Measurements from ENCODE around the gene IFI27L1. TPM values are rescaled to one million over a fixed set of nuclear protein-coding genes. Genes with fewer than 3 reads are reported as not detected.

IFI27L1 gene
- total and polyA plus RNA-seq, 2 donors (not counting 1 experiment from before 2014, with no cell fraction given): 14.4 to 20.3 TPM

- peaks cover 3% of the 10 kb centered on the region for H3K4me1 ChIP-seq (ENCODE audit: control insufficient read depth, extremely low read depth, insufficient read depth, low read length)
- no peak for DNase-seq (ENCODE audit: low read depth in 2 of 2)
- H3K36me3 ChIP-seq (ENCODE audit: control insufficient read depth, insufficient read depth, low read length): no peaks in the 10 kb centered on the region
- no peak overlapping the region for H3K4me3 ChIP-seq (replicated peaks in 1 of 4; ENCODE audit: control extremely low read depth in 1 of 4, insufficient read depth in 1 of 4, low read depth in 3 of 4, low read length in 4 of 4)
- no peak overlapping the region for H2AFZ ChIP-seq (ENCODE audit: low read length)
- TF ChIP-seq EZH2 (IDR thresholded peaks at IDR 0.05; ENCODE audit: low read length, missing control alignments): no peak
- no peak for TF ChIP-seq CTCF (conservative IDR thresholded peaks at IDR 0.05 in 1 of 2, IDR thresholded peaks at IDR 0.05 in 1 of 2; ENCODE audit: low read depth in 1 of 2, low read length in 2 of 2)
- H3K9me3 ChIP-seq (ENCODE audit: control insufficient read depth, insufficient read depth, low read depth, low read length): no peaks in the 10 kb centered on the region
- no peaks in the 10 kb centered on the region for H4K20me1 ChIP-seq (ENCODE audit: control insufficient read depth, extremely low read depth, insufficient read depth, low read length)
- no peaks in the 10 kb centered on the region for H3K79me2 ChIP-seq (ENCODE audit: control insufficient read depth, insufficient read depth, low read length)
- H3K9ac ChIP-seq (ENCODE audit: insufficient read depth, low read length): no peak overlapping the region
- no peak overlapping the region for H3K27ac ChIP-seq (ENCODE audit: insufficient read depth, low read length)
- H3K4me2 ChIP-seq (ENCODE audit: extremely low read depth, insufficient read depth, low read length): no peak overlapping the region
- H3K27me3 ChIP-seq (ENCODE audit: control insufficient read depth, insufficient read depth, low read length): no peaks in the 10 kb centered on the region
These were observed 12.3 kb downstream of the IFI27L1 start for GRCh38 chr14:94093418-94093817.

- peaks cover 7% of the 10 kb centered on the region for H3K4me1 ChIP-seq (ENCODE audit: control insufficient read depth, extremely low read depth, insufficient read depth, low read length)
- H3K4me3 ChIP-seq (replicated peaks in 1 of 4; ENCODE audit: control extremely low read depth in 1 of 4, insufficient read depth in 1 of 4, low read depth in 3 of 4, low read length in 4 of 4): no peak overlapping the region
- no peaks in the 10 kb centered on the region for H3K27me3 ChIP-seq (ENCODE audit: control insufficient read depth, insufficient read depth, low read length)
- TF ChIP-seq EZH2 (IDR thresholded peaks at IDR 0.05; ENCODE audit: low read length, missing control alignments) (no peak), CTCF (conservative IDR thresholded peaks at IDR 0.05 in 1 of 2, IDR thresholded peaks at IDR 0.05 in 1 of 2; ENCODE audit: low read depth in 1 of 2, low read length in 2 of 2) (no peak)
- no peaks in the 10 kb centered on the region for H3K9me3 ChIP-seq (ENCODE audit: control insufficient read depth, insufficient read depth, low read depth, low read length)
- H3K79me2 ChIP-seq (ENCODE audit: control insufficient read depth, insufficient read depth, low read length): no peaks in the 10 kb centered on the region
- H3K4me2 ChIP-seq (ENCODE audit: extremely low read depth, insufficient read depth, low read length): no peak overlapping the region
- no peaks in the 10 kb centered on the region for H4K20me1 ChIP-seq (ENCODE audit: control insufficient read depth, extremely low read depth, insufficient read depth, low read length)
- DNase-seq (ENCODE audit: low read depth in 2 of 2): no peak
- H3K27ac ChIP-seq (ENCODE audit: insufficient read depth, low read length): no peak overlapping the region
- no peak overlapping the region for H2AFZ ChIP-seq (ENCODE audit: low read length)
- H3K9ac ChIP-seq (ENCODE audit: insufficient read depth, low read length): no peak overlapping the region
- no peaks in the 10 kb centered on the region for H3K36me3 ChIP-seq (ENCODE audit: control insufficient read depth, insufficient read depth, low read length)
These were observed 16.0 kb downstream of the IFI27L1 start for GRCh38 chr14:94097091-94097490.

GRCh38 chr14:94098326-94098992 lies 17.3 kb downstream of the IFI27L1 start:
- no peaks in the 10 kb centered on the region for H4K20me1 ChIP-seq (ENCODE audit: control insufficient read depth, extremely low read depth, insufficient read depth, low read length)
- H3K9me3 ChIP-seq (ENCODE audit: control insufficient read depth, insufficient read depth, low read depth, low read length): no peaks in the 10 kb centered on the region
- H3K36me3 ChIP-seq (ENCODE audit: control insufficient read depth, insufficient read depth, low read length): no peaks in the 10 kb centered on the region
- H3K9ac ChIP-seq (ENCODE audit: insufficient read depth, low read length): no peak overlapping the region
- no peak overlapping the region for H3K4me3 ChIP-seq (replicated peaks in 1 of 4; ENCODE audit: control extremely low read depth in 1 of 4, insufficient read depth in 1 of 4, low read depth in 3 of 4, low read length in 4 of 4)
- H3K27me3 ChIP-seq (ENCODE audit: control insufficient read depth, insufficient read depth, low read length): no peaks in the 10 kb centered on the region
- peaks cover 7% of the 10 kb centered on the region for H3K4me1 ChIP-seq (ENCODE audit: control insufficient read depth, extremely low read depth, insufficient read depth, low read length)
- no peak overlapping the region for H2AFZ ChIP-seq (ENCODE audit: low read length)
- TF ChIP-seq EZH2 (IDR thresholded peaks at IDR 0.05; ENCODE audit: low read length, missing control alignments): no peak
- TF ChIP-seq CTCF (conservative IDR thresholded peaks at IDR 0.05 in 1 of 2, IDR thresholded peaks at IDR 0.05 in 1 of 2; ENCODE audit: low read depth in 1 of 2, low read length in 2 of 2): no peak
- H3K79me2 ChIP-seq (ENCODE audit: control insufficient read depth, insufficient read depth, low read length): no peaks in the 10 kb centered on the region
- H3K27ac ChIP-seq (ENCODE audit: insufficient read depth, low read length): peak overlapping the region; percentile 16
- DNase-seq (ENCODE audit: low read depth in 2 of 2): peak in 1 of 2 donors; percentile 62
- H3K4me2 ChIP-seq (ENCODE audit: extremely low read depth, insufficient read depth, low read length): no peak overlapping the region

Measured in fibroblast of lung (primary cell).